ENCODE data around the gene TCHP. TPM values are rescaled to one million over a fixed set of nuclear protein-coding genes. Genes with fewer than 3 reads are reported as not detected.

The TCHP gene
- total RNA-seq, 1 donor from 2014 or later, result 4.2 TPM

GRCh38 chr12:109915171-109916040, 15.3 kb downstream of the TCHP start:
- H3K4me3 ChIP-seq, result no peak overlapping the region
- no peaks in the 10 kb centered on the region for H3K4me1 ChIP-seq
- TF ChIP-seq CTCF (IDR thresholded peaks at IDR 0.05), result no peak
- H3K36me3 ChIP-seq, result peaks cover 76 to 85% of the 10 kb centered on the region in 2 donors
- no peaks in the 10 kb centered on the region for H3K9me3 ChIP-seq
- no peak for DNase-seq (ENCODE audit: low spot score in 2 of 2)
- H3K27me3 ChIP-seq, result no peaks in the 10 kb centered on the region
- H3K27ac ChIP-seq, result no peak overlapping the region
- intact Hi-C loops (cut with DNase I), result no loop called here

GRCh38 chr12:109916045-109916444, 16.0 kb downstream of the TCHP start:
- DNase-seq (ENCODE audit: low spot score in 2 of 2), result no peak
- intact Hi-C loops (cut with DNase I), result no loop called here
- no peaks in the 10 kb centered on the region for H3K27me3 ChIP-seq
- no peak overlapping the region for H3K27ac ChIP-seq
- H3K9me3 ChIP-seq, result no peaks in the 10 kb centered on the region
- H3K4me1 ChIP-seq, result no peaks in the 10 kb centered on the region
- TF ChIP-seq CTCF (IDR thresholded peaks at IDR 0.05), result no peak
- H3K36me3 ChIP-seq, result peaks cover 80 to 85% of the 10 kb centered on the region in 2 donors
- no peak overlapping the region for H3K4me3 ChIP-seq

GRCh38 chr12:109919456-109919855, 19.4 kb downstream of the TCHP start:
- no peak for DNase-seq (ENCODE audit: low spot score in 2 of 2)
- peaks cover 57 to 64% of the 10 kb centered on the region in 2 donors for H3K36me3 ChIP-seq
- H3K27ac ChIP-seq, result no peak overlapping the region
- TF ChIP-seq CTCF (IDR thresholded peaks at IDR 0.05), result no peak
- no peak overlapping the region for H3K4me3 ChIP-seq
- no peaks in the 10 kb centered on the region for H3K9me3 ChIP-seq
- H3K27me3 ChIP-seq, result no peaks in the 10 kb centered on the region
- intact Hi-C loops (cut with DNase I), result no loop called here
- no peaks in the 10 kb centered on the region for H3K4me1 ChIP-seq

- Histone ChIP-seq H3K4me3 (no peak overlapping the region), H3K27ac (no peak overlapping the region), H3K9me3 (no peaks in the 10 kb centered on the region), H3K27me3 (no peaks in the 10 kb centered on the region), H3K36me3 (peaks cover 49 to 55% of the 10 kb centered on the region in 2 donors), H3K4me1 (no peaks in the 10 kb centered on the region)
- TF ChIP-seq CTCF (IDR thresholded peaks at IDR 0.05), result no peak
- intact Hi-C loops (cut with DNase I), result no loop called here
- DNase-seq (ENCODE audit: low spot score in 2 of 2), result no peak
These were observed 20.2 kb downstream of the TCHP start for GRCh38 chr12:109920261-109920780.

GRCh38 chr12:109921982-109922381, 21.9 kb downstream of the TCHP start:
- Histone ChIP-seq H3K4me3 (no peak overlapping the region), H3K9me3 (no peaks in the 10 kb centered on the region), H3K4me1 (no peaks in the 10 kb centered on the region), H3K27ac (no peak overlapping the region), H3K36me3 (peaks cover 40 to 47% of the 10 kb centered on the region in 2 donors), H3K27me3 (no peaks in the 10 kb centered on the region)
- TF ChIP-seq CTCF (IDR thresholded peaks at IDR 0.05), result no peak
- no peak for DNase-seq (ENCODE audit: low spot score in 2 of 2)
- intact Hi-C loops (cut with DNase I), result no loop called here

All from ascending aorta (tissue), 2 donors.